HEK293 (cell line): ENCODE results near the gene PRODH2.
A peak's percentile ranks its signal among the peaks of the same experiment; 100 is the strongest.

Experiments
- CTCF ChIP-seq: fragments of 450-650 bp; formaldehyde crosslinking; IDR thresholded peaks from 2 replicates; pipeline ENCODE4 v1.5.1; 2016; ENCODE audit warnings: missing biosample characterization, missing genetic modification characterization
- ELK4 ChIP-seq: IDR thresholded peaks from 2 replicates; pipeline ENCODE4 v1.6.1; 2011; ENCODE audit warnings: mild to moderate bottlenecking, low read depth, low read length, borderline replicate concordance
- FEZF1 ChIP-seq: fragments of 450-650 bp; formaldehyde crosslinking; IDR thresholded peaks from 2 replicates; pipeline ENCODE4 v1.5.1; 2016; ENCODE audit warnings: missing biosample characterization, missing genetic modification characterization
- GLI4 ChIP-seq: fragments of 450-650 bp; formaldehyde crosslinking; IDR thresholded peaks from 2 replicates; pipeline ENCODE4 v1.5.1; 2016; ENCODE audit warnings: missing biosample characterization, missing genetic modification characterization
- INSM2 ChIP-seq: fragments of 450-650 bp; formaldehyde crosslinking; IDR thresholded peaks from 2 replicates; pipeline ENCODE4 v1.5.1; 2016; ENCODE audit warnings: missing biosample characterization, missing genetic modification characterization
- KLF1 ChIP-seq: fragments of 450-650 bp; formaldehyde crosslinking; IDR thresholded peaks from 2 replicates; pipeline ENCODE4 v1.5.1; 2016; ENCODE audit warnings: missing biosample characterization, missing genetic modification characterization
- KLF17 ChIP-seq: fragments of 450-650 bp; formaldehyde crosslinking; IDR thresholded peaks from 2 replicates; pipeline ENCODE4 v1.5.1; 2016; ENCODE audit warnings: missing biosample characterization, missing genetic modification characterization
- MYNN ChIP-seq: fragments of 450-650 bp; formaldehyde crosslinking; IDR thresholded peaks from 2 replicates; pipeline ENCODE4 v1.5.1; 2016; ENCODE audit warnings: missing biosample characterization, missing genetic modification characterization, borderline replicate concordance
- RBAK ChIP-seq: fragments of 450-650 bp; formaldehyde crosslinking; IDR thresholded peaks from 2 replicates; pipeline ENCODE4 v1.5.1; 2016; ENCODE audit warnings: missing biosample characterization, missing genetic modification characterization
- SCRT2 ChIP-seq: fragments of 450-650 bp; formaldehyde crosslinking; IDR thresholded peaks from 2 replicates; pipeline ENCODE4 v1.5.1; 2016; ENCODE audit warnings: missing biosample characterization, missing genetic modification characterization
- SETDB1 ChIP-seq: IDR thresholded peaks from one replicate; pipeline ENCODE4 v1.6.1; 2017; ENCODE audit warnings: mild to moderate bottlenecking, low read length, moderate library complexity, mixed read lengths; ENCODE audit not compliant: insufficient read length
- ZBTB20 ChIP-seq: fragments of 450-650 bp; formaldehyde crosslinking; IDR thresholded peaks from 2 replicates; pipeline ENCODE4 v1.5.1; 2016; ENCODE audit warnings: missing biosample characterization, missing genetic modification characterization
- ZBTB6 ChIP-seq: fragments of 450-650 bp; formaldehyde crosslinking; IDR thresholded peaks from 2 replicates; pipeline ENCODE4 v1.5.1; 2017; ENCODE audit warnings: missing biosample characterization, missing genetic modification characterization
- ZFP3 ChIP-seq: fragments of 450-650 bp; formaldehyde crosslinking; IDR thresholded peaks from 2 replicates; pipeline ENCODE4 v1.5.1; 2016; ENCODE audit warnings: low read depth, missing biosample characterization, missing genetic modification characterization
- ZFP69B ChIP-seq: fragments of 450-650 bp; formaldehyde crosslinking; IDR thresholded peaks from 2 replicates; pipeline ENCODE4 v1.5.1; 2016; ENCODE audit warnings: missing biosample characterization, missing genetic modification characterization
- ZNF114 ChIP-seq: fragments of 450-650 bp; formaldehyde crosslinking; IDR thresholded peaks from 2 replicates; pipeline ENCODE4 v1.5.0; 2017; ENCODE audit warnings: missing biosample characterization, missing genetic modification characterization
- ZNF169 ChIP-seq: fragments of 450-650 bp; formaldehyde crosslinking; IDR thresholded peaks from 2 replicates; pipeline ENCODE4 v1.5.1; 2016; ENCODE audit warnings: missing biosample characterization, missing genetic modification characterization
- ZNF211 ChIP-seq: fragments of 450-650 bp; formaldehyde crosslinking; IDR thresholded peaks from 2 replicates; pipeline ENCODE4 v1.5.1; 2016; ENCODE audit warnings: low read depth, missing biosample characterization, missing genetic modification characterization
- ZNF24 ChIP-seq: fragments of 450-650 bp; formaldehyde crosslinking; IDR thresholded peaks from 2 replicates; pipeline ENCODE4 v1.5.1; 2016; ENCODE audit warnings: missing biosample characterization, missing genetic modification characterization
- ZNF266 ChIP-seq: fragments of 450-650 bp; formaldehyde crosslinking; IDR thresholded peaks from 2 replicates; pipeline ENCODE4 v1.5.1; 2016; ENCODE audit warnings: missing biosample characterization, missing genetic modification characterization, low read depth
- ZNF280C ChIP-seq: fragments of 450-650 bp; formaldehyde crosslinking; IDR thresholded peaks from 2 replicates; pipeline ENCODE4 v1.5.1; 2016; ENCODE audit warnings: missing biosample characterization, missing genetic modification characterization
- ZNF311 ChIP-seq: fragments of 450-650 bp; formaldehyde crosslinking; IDR thresholded peaks from 2 replicates; pipeline ENCODE4 v1.5.1; 2017; ENCODE audit warnings: missing biosample characterization, missing genetic modification characterization, borderline replicate concordance
- ZNF394 ChIP-seq: fragments of 450-650 bp; formaldehyde crosslinking; IDR thresholded peaks from 2 replicates; pipeline ENCODE4 v1.5.1; 2016; ENCODE audit warnings: missing biosample characterization, missing genetic modification characterization, mild to moderate bottlenecking, moderate library complexity, borderline replicate concordance
- ZNF423 ChIP-seq: fragments of 450-650 bp; formaldehyde crosslinking; IDR thresholded peaks from 2 replicates; pipeline ENCODE4 v1.5.1; 2016; ENCODE audit warnings: missing biosample characterization, missing genetic modification characterization
- ZNF449 ChIP-seq: fragments of 450-650 bp; formaldehyde crosslinking; IDR thresholded peaks from 2 replicates; pipeline ENCODE4 v1.5.1; 2017; ENCODE audit warnings: missing biosample characterization, mild to moderate bottlenecking, missing genetic modification characterization, moderate library complexity
- ZNF501 ChIP-seq: fragments of 450-650 bp; formaldehyde crosslinking; IDR thresholded peaks from 2 replicates; pipeline ENCODE4 v1.5.1; 2016; ENCODE audit warnings: missing biosample characterization, missing genetic modification characterization
- ZNF621 ChIP-seq: fragments of 450-650 bp; formaldehyde crosslinking; IDR thresholded peaks from 2 replicates; pipeline ENCODE4 v1.5.1; 2017; ENCODE audit warnings: missing biosample characterization, missing genetic modification characterization
- ZNF623 ChIP-seq: fragments of 450-650 bp; formaldehyde crosslinking; IDR thresholded peaks from 2 replicates; pipeline ENCODE4 v1.5.1; 2016; ENCODE audit warnings: missing biosample characterization, missing genetic modification characterization
- ZNF660 ChIP-seq: fragments of 450-650 bp; IDR thresholded peaks from 2 replicates; pipeline ENCODE4 v1.5.1; 2018; ENCODE audit warnings: missing biosample characterization, mild to moderate bottlenecking, missing genetic modification characterization
- ZNF677 ChIP-seq: fragments of 450-650 bp; IDR thresholded peaks from 2 replicates; pipeline ENCODE4 v1.5.0; 2018; ENCODE audit warnings: missing biosample characterization, mild to moderate bottlenecking, missing genetic modification characterization, moderate library complexity
- ZXDB ChIP-seq: fragments of 450-650 bp; formaldehyde crosslinking; IDR thresholded peaks from 2 replicates; pipeline ENCODE4 v1.5.1; 2016; ENCODE audit warnings: missing biosample characterization, missing genetic modification characterization

The PRODH2 gene

GRCh38 chr19:35757231-35757748, 55.4 kb downstream of the PRODH2 start (continued):
- TF ChIP-seq ZNF621 (no peak), ZNF449 (tag by site-specific recombination) (0 out of 2 replicates have a peak, but pooled peaks have one; percentile 49), ZNF211 (tag by site-specific recombination) (no peak), ZNF501 (tag by site-specific recombination) (peak; percentile 88), ZNF311 (no peak), ZBTB6 (0 out of 2 replicates have a peak, but pooled peaks have one; percentile 30), ZNF280C (tag by site-specific recombination) (no peak), FEZF1 (tag by site-specific recombination) (no peak), ZFP69B (tag by site-specific recombination) (peak; percentile 86), ZFP3 (no peak), ZNF394 (tag by site-specific recombination) (peak; percentile 68; the same call in 1 of the 2 replicates), MYNN (tag by site-specific recombination) (no peak), ZNF677 (tag by site-specific recombination) (no peak), ZNF24 (tag by site-specific recombination) (peak; percentile 56; the same call in 1 of the 2 replicates), KLF1 (no peak), ZXDB (tag by site-specific recombination) (peak; percentile 46), ZNF114 (tag by site-specific recombination) (no peak), KLF17 (tag by site-specific recombination) (peak; percentile 80), GLI4 (tag by site-specific recombination) (no peak), ZNF423 (tag by site-specific recombination) (no peak; the same call in 1 of the 2 replicates), ELK4 (no peak), SETDB1 (no peak), ZNF169 (tag by site-specific recombination) (no peak), INSM2 (tag by site-specific recombination) (peak; percentile 68; the same call in 1 of the 2 replicates), CTCF (tag by site-specific recombination) (peak; percentile 74), SCRT2 (tag by site-specific recombination) (peak; percentile 23), ZNF623 (tag by site-specific recombination) (0 out of 2 replicates have a peak, but pooled peaks have one; percentile 28), RBAK (tag by site-specific recombination) (no peak), ZNF266 (tag by site-specific recombination) (no peak), ZNF660 (tag by site-specific recombination) (peak; percentile 100), ZBTB20 (tag by site-specific recombination) (peak; percentile 89)
